ENCODE measurements around the gene FANCE. TPM values are rescaled to one million over a fixed set of nuclear protein-coding genes. Genes with fewer than 3 reads are reported as not detected.
A peak's percentile ranks its signal among the peaks of the same experiment; 100 is the strongest.

The FANCE gene
- total and polyA plus RNA-seq, 9 of the 15 experiments (the other 6 are each of a cell fraction or from before 2014, with no cell fraction given), result 5.7 to 30.2 (median 17.0) TPM

- TF ChIP-seq ETV6 (IDR thresholded peaks at IDR 0.05; ENCODE audit: borderline replicate concordance in 1 of 2, low read depth in 2 of 2, low read length in 1 of 2), result no peak
- TF ChIP-seq ETV6 (CRISPR knock-in tag; IDR thresholded peaks at IDR 0.05; ENCODE audit: borderline replicate concordance), result peak; percentile 90
- peak; percentile 23 for TF ChIP-seq NFIC (IDR thresholded peaks at IDR 0.05)
- peak; percentile 95; the same call in 1 of the 2 replicates for TF ChIP-seq ZNF511 (CRISPR knock-in tag; IDR thresholded peaks at IDR 0.05)
- peak; percentile 79 for TF ChIP-seq ZNF589 (CRISPR knock-in tag; IDR thresholded peaks at IDR 0.05; ENCODE audit: low read depth)
- peak; percentile 45; the same call in 1 of the 2 replicates for TF ChIP-seq ZNF609 (CRISPR knock-in tag; IDR thresholded peaks at IDR 0.05; ENCODE audit: borderline replicate concordance)
- 0 out of 4 replicates have a peak, but pooled peaks of 1 of the 2 experiments have one; percentile 13 for TF ChIP-seq MNT (conservative IDR thresholded peaks at IDR 0.05)
- peak; percentile 60; the same call in 1 of the 2 replicates for TF ChIP-seq PHF21A (IDR thresholded peaks at IDR 0.05; ENCODE audit: borderline replicate concordance, low read depth)
- peak; percentile 61; the same call in 1 of the 2 replicates for TF ChIP-seq CEBPG (CRISPR knock-in tag; IDR thresholded peaks at IDR 0.05)
- TF ChIP-seq CEBPG (tag; conservative IDR thresholded peaks at IDR 0.05 in 1 of 2, IDR thresholded peaks at IDR 0.05 in 1 of 2), result no peak
- no peak for TF ChIP-seq LARP7 (IDR thresholded peaks at IDR 0.05)
- peak; percentile 95 for TF ChIP-seq RERE (CRISPR knock-in tag; IDR thresholded peaks at IDR 0.05; ENCODE audit: borderline replicate concordance)
- no peak for TF ChIP-seq NR2C1 (IDR thresholded peaks at IDR 0.05)
- TF ChIP-seq NR2C1 (tag; IDR thresholded peaks at IDR 0.05), result peak; percentile 47
These were observed 45.7 kb downstream of the FANCE start (continued) for GRCh38 chr6:35497571-35498421.
